Esophagus muscularis mucosa (tissue), 4 donors: ENCODE measurements around the gene ZNF667. TPM values are rescaled to one million over a fixed set of nuclear protein-coding genes. Genes with fewer than 3 reads are reported as not detected.
A peak's percentile ranks its signal among the peaks of the same experiment; 100 is the strongest.

ENCODE experiments used
- DNase-seq: peaks from one replicate; pipeline ENCODE4 v3.0.0-alpha.2; 2017; ENCODE audit errors: extremely low spot score
- H3K27ac ChIP-seq, 4 donors: fragments of 200-600 bp; sonication (generic); replicated peaks in 1 of 4; 1 replicate in 3 of 4; 2 replicates in 1 of 4; pipeline ENCODE4 v1.5.1; 2016 to 2019; ENCODE audit warnings: mild to moderate bottlenecking in 1 of 4
- H3K27me3 ChIP-seq, 4 donors: fragments of 200-600 bp; sonication (generic); one replicate each; pipeline versions ENCODE4 v1.5.1 to v1.6.0; 2016 to 2019
- H3K36me3 ChIP-seq, 4 donors: fragments of 200-600 bp; sonication (generic); one replicate each; pipeline ENCODE4 v1.5.1; 2016 to 2019
- H3K4me1 ChIP-seq, 4 donors: fragments of 200-600 bp; sonication (generic); one replicate each; pipeline ENCODE4 v1.5.1; 2016 to 2019
- H3K4me3 ChIP-seq, 4 donors: fragments of 200-600 bp; sonication (generic); 1 replicate in 2 of 4; 2 replicates in 2 of 4; pipeline ENCODE4 v1.5.1; 2016 to 2019; ENCODE audit warnings: mild to moderate bottlenecking in 4 of 4, moderate library complexity in 1 of 4
- H3K9me3 ChIP-seq, 4 donors: fragments of 200-600 bp; sonication (generic); 1 replicate in 3 of 4; 2 replicates in 1 of 4; pipeline ENCODE4 v1.5.1; 2016 to 2019
- CTCF ChIP-seq, 3 experiments: fragments of 200-600 bp in 2 of 3; fragments of 450-650 bp in 1 of 3; sonication (generic) in 2 of 3; IDR thresholded peaks; one replicate each; pipeline ENCODE4 v1.5.1; 2017 to 2019; ENCODE audit warnings: antibody characterized with exemption in 3 of 3, mild to moderate bottlenecking in 2 of 3, moderate library complexity in 1 of 3
- EP300 ChIP-seq: sonication (generic); formaldehyde crosslinking; IDR thresholded peaks from one replicate; pipeline ENCODE4 v1.6.1; 2017; ENCODE audit warnings: antibody characterized with exemption
- POLR2A ChIP-seq: fragments of 450-650 bp; IDR thresholded peaks from one replicate; pipeline ENCODE4 v1.6.1; 2017; ENCODE audit warnings: antibody characterized with exemption, moderate library complexity, mild to moderate bottlenecking, low read depth
- POLR2AphosphoS5 ChIP-seq, 2 donors: sonication (generic); formaldehyde crosslinking; IDR thresholded peaks; one replicate each; pipeline ENCODE4 v1.6.1; 2017; ENCODE audit warnings: antibody characterized with exemption in 2 of 2
- WGBS: methylation state at CpG from one replicate; pipeline ENCODE4 v1.1.5; 2018; 5-methylcytosine and 5-hydroxymethylcytosine counted together
- intact Hi-C: fragments of 100-400 bp; cut with DNase I; formaldehyde crosslinking; loops from one replicate; pipeline ENCODE4 v1.15.1; 2023
- total RNA-seq, 4 donors: library from RNA; depleted of rRNA; stranded (reverse); fragments of >200 nt; gene quantifications; one replicate each; pipeline versions ENCODE4 v1.1.0 to v1.2.1, GENCODE V29; 2016

ZNF667 gene
- total RNA-seq, 4 donors from 2014 or later, result 2.1 to 4.0 (median 3.2) TPM

GRCh38 chr19:56400485-56400884 lies 76.7 kb downstream of the ZNF667 start:
- Histone ChIP-seq H3K27ac (no peak overlapping the region), H3K27me3 (no peaks in the 10 kb centered on the region), H3K9me3 (peaks cover 0 to 39% (median 17%) of the 10 kb centered on the region in 4 donors), H3K4me3 (no peak overlapping the region), H3K4me1 (peaks cover 15 to 21% (median 18%) of the 10 kb centered on the region in 4 donors), H3K36me3 (peaks cover 5 to 22% (median 20%) of the 10 kb centered on the region in 4 donors)
- WGBS, result 100% methylated on average over 4 of the region's 4 CpGs
- TF ChIP-seq EP300 (no peak), POLR2AphosphoS5 (IDR thresholded peaks at IDR 0.05) (no peak), CTCF (IDR thresholded peaks at IDR 0.05) (no peak), POLR2A (no peak)
- DNase-seq, result no peak
- intact Hi-C loops, result loop anchor here (10.0 kb wide), 1 partner anchor 194 kb away; the partner anchor contains the start of gene ZNF71

- Histone ChIP-seq H3K36me3 (peaks cover 5 to 22% (median 20%) of the 10 kb centered on the region in 4 donors), H3K27ac (no peak overlapping the region), H3K4me1 (peaks cover 6 to 13% (median 10%) of the 10 kb centered on the region in 4 donors), H3K4me3 (no peak overlapping the region), H3K9me3 (peaks cover 0 to 39% (median 20%) of the 10 kb centered on the region in 4 donors), H3K27me3 (no peaks in the 10 kb centered on the region)
- TF ChIP-seq POLR2AphosphoS5 (IDR thresholded peaks at IDR 0.05) (no peak), POLR2A (no peak), EP300 (no peak), CTCF (IDR thresholded peaks at IDR 0.05) (no peak)
- intact Hi-C loops, result loop anchor here (10.0 kb wide), 1 partner anchor 166 kb away; the partner anchor contains the start of gene ZNF470
- no peak for DNase-seq
- 94% methylated on average over 5 of the region's 5 CpGs for WGBS
Measured at GRCh38 chr19:56398809-56399208, 78.3 kb downstream of the ZNF667 start.

- TF ChIP-seq POLR2AphosphoS5 (IDR thresholded peaks at IDR 0.05) (peak; percentile 88 to 92), POLR2A (no peak), CTCF (IDR thresholded peaks at IDR 0.05) (peak; percentile 74 to 80 (median 74))
- Histone ChIP-seq H3K36me3 (peaks cover 15 to 37% (median 32%) of the 10 kb centered on the region in 4 donors), H3K9me3 (peaks cover 0 to 17% (median 4%) of the 10 kb centered on the region in 4 donors), H3K27me3 (no peaks in the 10 kb centered on the region), H3K27ac (peak within 1 kb of the TSS; percentile 86 to 95 (median 92)), H3K4me1 (peaks cover 7 to 15% (median 11%) of the 10 kb centered on the region in 4 donors), H3K4me3 (peak within 1 kb of the TSS; percentile 66 to 84 (median 75))
- intact Hi-C loops, result loop anchor here (10.0 kb wide), 1 partner anchor 171 kb away; the partner anchor contains the start of gene ZNF470
- peak; percentile 97 for DNase-seq
- WGBS, result 2% methylated on average over 51 of the region's 73 CpGs
Measured at GRCh38 chr19:56393119-56394012, 83.8 kb downstream of the ZNF667 start, which contains the start of gene ZNF582. Gene ZNF582 (minus strand): TSS chr19:56393534. CDS start chr19:56391752, 1,782 bp downstream.

Other genes with a start within 250 kb of the ZNF667 start
- 1 to 10 TPM in 1 of 4 donors, not detected in 3; 2.9 TPM for gene EDDM13, start 204.6 kb downstream of the ZNF667 start, total RNA-seq
- 1 to 10 TPM; 3.7 to 9.9 (median 6.7) TPM for gene ZSCAN5A, start 162.5 kb downstream of the ZNF667 start, total RNA-seq
- gene ZNF582, start 83.8 kb downstream of the ZNF667 start, total RNA-seq, result 1 to 10 TPM; 4.1 to 5.5 (median 4.8) TPM
- 10 to 100 TPM in 1 of 4 donors, 1 to 10 TPM in 3; 3.8 to 11.8 (median 6.6) TPM for gene ZNF583, start 73.0 kb downstream of the ZNF667 start, total RNA-seq
- gene ZNF471, start 30.5 kb upstream of the ZNF667 start, total RNA-seq, result 10 to 100 TPM in 3 of 4 donors, 1 to 10 TPM in 1; 8.6 to 11.2 (median 10.9) TPM
- 10 to 100 TPM; 10.3 to 20.2 (median 12.7) TPM for gene ZFP28, start 61.6 kb upstream of the ZNF667 start, total RNA-seq
- gene ZNF470, start 90.1 kb upstream of the ZNF667 start, total RNA-seq, result 1 to 10 TPM; 7.1 to 9.2 (median 7.4) TPM
- 10 to 100 TPM; 12.6 to 25.9 (median 19.6) TPM for gene ZNF71, start 118.0 kb upstream of the ZNF667 start, total RNA-seq
- gene SMIM17, start 165.8 kb upstream of the ZNF667 start, total RNA-seq, result under 1 TPM in 1 of 4 donors, not detected in 3; 0.65 TPM
- gene ZNF835, start 194.4 kb upstream of the ZNF667 start, total RNA-seq, result 10 to 100 TPM in 1 of 4 donors, 1 to 10 TPM in 3; 3.0 to 11.4 (median 6.7) TPM